Measurements from ENCODE around the gene CCDC107. TPM values are rescaled to one million over a fixed set of nuclear protein-coding genes. Genes with fewer than 3 reads are reported as not detected.

Gene CCDC107
- total RNA-seq, 6 experiments from 2014 or later: 10.0 to 24.2 (median 15.3) TPM

DNA sequence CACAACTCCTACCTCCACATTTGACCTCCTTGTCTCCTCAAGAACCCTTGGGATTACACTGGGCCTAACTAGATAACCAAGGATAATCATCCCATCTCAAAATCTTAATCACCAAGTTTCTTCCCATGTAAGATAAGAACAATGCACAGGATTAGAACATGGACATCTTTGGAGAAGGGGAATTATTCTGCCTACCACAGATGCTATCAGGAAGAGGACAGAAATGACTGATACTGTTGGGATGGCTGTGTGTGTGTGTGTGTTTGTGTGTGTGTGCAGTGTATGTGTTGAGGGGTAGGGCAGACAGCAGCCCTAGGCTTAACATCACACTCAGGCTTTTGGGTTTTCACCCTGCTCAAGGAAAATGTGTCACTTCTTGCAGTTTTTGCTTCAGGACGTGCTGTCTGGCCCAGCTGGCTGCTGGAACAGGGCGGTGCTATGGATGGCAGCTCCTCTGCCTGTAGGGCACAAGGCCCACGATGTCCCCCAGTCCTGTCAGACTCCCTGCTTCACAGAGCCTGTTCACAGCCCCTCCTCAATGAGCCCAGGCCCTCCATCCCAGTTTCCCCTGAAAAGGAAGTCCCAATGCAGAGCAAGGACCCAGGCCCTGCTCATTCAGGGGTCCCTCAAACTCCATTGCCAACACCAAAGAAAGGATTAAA lies 23.4 kb downstream of the CCDC107 start:
- H3K4me3 ChIP-seq: no peak overlapping the region
- no peaks in the 10 kb centered on the region for H3K36me3 ChIP-seq
- peak in 1 of 3 donors; percentile 11 for DNase-seq
- intact Hi-C loops (cut with DNase I): no loop called here
- no peaks in the 10 kb centered on the region for H3K27me3 ChIP-seq
- no peak for ATAC-seq
- no peak overlapping the region for H3K27ac ChIP-seq
- TF ChIP-seq, protein P1, sequence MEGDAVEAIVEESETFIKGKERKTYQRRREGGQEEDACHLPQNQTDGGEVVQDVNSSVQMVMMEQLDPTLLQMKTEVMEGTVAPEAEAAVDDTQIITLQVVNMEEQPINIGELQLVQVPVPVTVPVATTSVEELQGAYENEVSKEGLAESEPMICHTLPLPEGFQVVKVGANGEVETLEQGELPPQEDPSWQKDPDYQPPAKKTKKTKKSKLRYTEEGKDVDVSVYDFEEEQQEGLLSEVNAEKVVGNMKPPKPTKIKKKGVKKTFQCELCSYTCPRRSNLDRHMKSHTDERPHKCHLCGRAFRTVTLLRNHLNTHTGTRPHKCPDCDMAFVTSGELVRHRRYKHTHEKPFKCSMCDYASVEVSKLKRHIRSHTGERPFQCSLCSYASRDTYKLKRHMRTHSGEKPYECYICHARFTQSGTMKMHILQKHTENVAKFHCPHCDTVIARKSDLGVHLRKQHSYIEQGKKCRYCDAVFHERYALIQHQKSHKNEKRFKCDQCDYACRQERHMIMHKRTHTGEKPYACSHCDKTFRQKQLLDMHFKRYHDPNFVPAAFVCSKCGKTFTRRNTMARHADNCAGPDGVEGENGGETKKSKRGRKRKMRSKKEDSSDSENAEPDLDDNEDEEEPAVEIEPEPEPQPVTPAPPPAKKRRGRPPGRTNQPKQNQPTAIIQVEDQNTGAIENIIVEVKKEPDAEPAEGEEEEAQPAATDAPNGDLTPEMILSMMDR (IDR thresholded peaks at IDR 0.05): no peak
- TF ChIP-seq POLR2A (IDR thresholded peaks at IDR 0.05): no peak
- WGBS (ENCODE audit: insufficient coverage, low coverage, low lambda C conversion rate, missing lambda C conversion rate): no CpG with 5 or more reads among the region's 3 CpGs
- H3K4me1 ChIP-seq: no peaks in the 10 kb centered on the region
- H3K9me3 ChIP-seq: no peaks in the 10 kb centered on the region

DNA sequence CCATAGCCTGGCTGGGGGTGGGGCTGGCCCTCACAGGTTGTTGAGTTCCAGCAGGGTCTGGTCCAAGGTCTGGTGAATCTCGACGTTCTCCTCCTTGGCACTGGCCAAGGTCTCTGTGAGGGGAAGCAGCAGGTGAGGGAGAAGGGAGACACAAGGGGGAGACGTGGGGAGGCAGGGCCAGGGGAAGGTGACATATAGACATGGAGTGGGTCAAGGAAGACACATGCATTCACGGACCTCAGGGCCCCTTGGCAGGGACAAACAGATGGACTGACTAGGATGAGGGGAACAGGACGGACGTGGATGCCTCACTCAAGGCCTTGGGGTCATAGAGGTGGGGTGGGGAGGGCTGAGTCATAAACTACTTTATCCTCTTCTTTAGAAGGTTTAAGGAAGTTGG lies 24.0 kb downstream of the CCDC107 start:
- Histone ChIP-seq H3K9me3 (no peaks in the 10 kb centered on the region), H3K27ac (no peak overlapping the region), H3K4me1 (no peaks in the 10 kb centered on the region), H3K27me3 (no peaks in the 10 kb centered on the region), H3K36me3 (no peaks in the 10 kb centered on the region), H3K4me3 (no peak overlapping the region)
- ATAC-seq: no peak
- 82% methylated on average over 4 of the region's 6 CpGs for WGBS (ENCODE audit: insufficient coverage, low coverage, low lambda C conversion rate, missing lambda C conversion rate)
- TF ChIP-seq POLR2A (IDR thresholded peaks at IDR 0.05): no peak
- TF ChIP-seq, protein P1 (IDR thresholded peaks at IDR 0.05): no peak
- intact Hi-C loops (cut with DNase I): no loop called here
- peak in 1 of 3 donors; percentile 8 for DNase-seq

DNA sequence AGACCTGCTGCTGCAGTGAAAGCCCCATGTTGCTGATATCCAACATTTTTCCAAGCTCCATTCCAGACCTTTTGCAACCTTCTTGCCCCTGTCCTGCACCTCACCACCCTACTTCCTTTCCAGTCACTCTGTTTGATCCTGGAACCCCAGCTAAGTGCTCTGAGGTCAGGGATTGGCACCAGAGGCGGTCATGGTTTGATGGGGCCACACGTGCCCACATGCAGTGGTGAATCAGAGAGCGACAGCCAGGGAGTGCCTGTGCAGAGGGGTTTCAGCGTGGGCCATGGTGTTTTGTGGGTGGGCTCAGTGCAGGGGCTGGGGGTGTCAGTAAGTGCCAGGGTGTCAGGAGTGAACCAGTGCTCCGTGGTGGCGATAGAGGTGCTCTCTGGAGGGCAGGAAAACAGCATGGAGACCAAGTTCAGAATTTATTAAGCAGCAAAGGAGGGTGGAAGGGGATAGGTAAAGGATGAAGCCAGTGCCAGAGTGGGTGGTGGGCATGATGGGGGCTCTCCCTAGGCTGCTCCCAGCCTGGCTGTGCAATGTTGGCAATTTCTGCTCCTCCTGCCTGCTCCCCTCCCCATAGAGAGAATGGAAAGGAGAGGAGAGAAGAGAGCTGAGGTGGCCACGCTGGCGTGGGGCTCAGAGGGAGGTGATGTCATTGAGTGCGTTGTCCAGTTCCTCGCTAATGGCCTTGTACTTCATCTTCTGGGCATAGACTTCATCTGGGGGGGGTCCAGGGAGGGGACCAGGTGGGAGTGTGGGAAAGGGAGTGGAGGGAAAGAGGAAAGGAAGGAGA lies 24.6 kb downstream of the CCDC107 start:
- intact Hi-C loops (cut with DNase I): no loop called here
- DNase-seq (peak in 1 of 3 donors; percentile 6), ATAC-seq (no peak)
- H3K9me3 ChIP-seq: no peaks in the 10 kb centered on the region
- H3K4me1 ChIP-seq: no peaks in the 10 kb centered on the region
- no peak overlapping the region for H3K4me3 ChIP-seq
- no peaks in the 10 kb centered on the region for H3K36me3 ChIP-seq
- no peak overlapping the region for H3K27ac ChIP-seq
- WGBS (ENCODE audit: insufficient coverage, low coverage, low lambda C conversion rate, missing lambda C conversion rate): 92% methylated on average over 10 of the region's 10 CpGs
- no peak for TF ChIP-seq POLR2A (IDR thresholded peaks at IDR 0.05)
- TF ChIP-seq, protein P1 (IDR thresholded peaks at IDR 0.05): no peak
- no peaks in the 10 kb centered on the region for H3K27me3 ChIP-seq

DNA sequence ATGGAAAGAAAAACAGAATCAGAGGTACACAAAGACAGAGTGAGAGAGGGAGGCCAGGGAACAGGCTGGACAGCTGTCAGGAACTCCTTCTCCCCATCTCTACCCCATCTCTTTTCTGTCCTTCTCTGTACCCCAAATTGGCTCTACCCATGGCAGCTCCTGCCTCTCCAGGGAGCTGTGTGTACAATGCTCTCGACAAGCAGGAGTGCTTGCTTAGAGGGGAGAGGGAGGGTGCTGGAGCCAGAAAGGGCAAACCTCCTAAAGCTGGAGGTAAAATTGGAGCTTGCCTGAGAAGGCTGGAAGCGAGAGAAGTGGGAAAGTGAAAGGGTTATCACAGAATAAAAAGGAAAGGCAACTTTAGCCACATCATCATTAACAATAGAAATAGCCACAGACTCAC lies 25.2 kb downstream of the CCDC107 start:
- TF ChIP-seq, protein P1 (IDR thresholded peaks at IDR 0.05): no peak
- TF ChIP-seq POLR2A (IDR thresholded peaks at IDR 0.05): no peak
- no peaks in the 10 kb centered on the region for H3K4me1 ChIP-seq
- no peaks in the 10 kb centered on the region for H3K9me3 ChIP-seq
- WGBS (ENCODE audit: insufficient coverage, low coverage, low lambda C conversion rate, missing lambda C conversion rate): 73% methylated on average over 2 of the region's 2 CpGs
- no peak overlapping the region for H3K27ac ChIP-seq
- DNase-seq: no peak
- H3K27me3 ChIP-seq: no peaks in the 10 kb centered on the region
- intact Hi-C loops (cut with DNase I): no loop called here
- H3K36me3 ChIP-seq: no peaks in the 10 kb centered on the region
- no peak for ATAC-seq
- H3K4me3 ChIP-seq: no peak overlapping the region

All from right lobe of liver (tissue), 6 donors.